HL-60 (cell line): Measurements from ENCODE around the gene KCNH1.

ENCODE experiments used
- POLR2AphosphoS5 ChIP-seq: IDR thresholded peaks from 2 replicates; pipeline ENCODE4 v1.6.1; 2012; ENCODE audit warnings: low read depth
- TF ChIP-seq, protein P1 (sequence below): IDR thresholded peaks from 2 replicates; pipeline ENCODE4 v1.6.1; 2012; ENCODE audit warnings: low read depth; ENCODE audit not compliant: insufficient replicate concordance

DNA sequence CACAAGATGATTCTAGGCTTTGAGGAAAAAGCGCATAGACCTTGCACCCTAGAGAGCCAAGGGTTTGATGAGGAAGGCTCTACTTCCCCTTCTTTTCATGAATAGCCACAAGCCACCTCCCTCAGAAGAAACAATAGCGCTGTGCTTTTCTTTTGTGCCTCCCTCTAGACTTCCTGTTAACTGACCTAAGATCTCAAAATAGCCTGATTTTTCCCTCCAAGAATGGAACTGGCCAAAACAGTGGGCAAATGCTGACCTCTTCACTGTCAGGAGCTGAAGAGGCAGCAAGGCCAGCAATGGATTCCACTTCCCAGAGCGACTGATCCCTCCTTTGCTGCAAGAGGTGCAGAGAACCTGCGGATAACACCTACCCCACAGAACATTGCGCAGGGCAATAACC, 362.8 kb downstream of the KCNH1 start:
- no peak for TF ChIP-seq POLR2AphosphoS5
- TF ChIP-seq, protein P1, sequence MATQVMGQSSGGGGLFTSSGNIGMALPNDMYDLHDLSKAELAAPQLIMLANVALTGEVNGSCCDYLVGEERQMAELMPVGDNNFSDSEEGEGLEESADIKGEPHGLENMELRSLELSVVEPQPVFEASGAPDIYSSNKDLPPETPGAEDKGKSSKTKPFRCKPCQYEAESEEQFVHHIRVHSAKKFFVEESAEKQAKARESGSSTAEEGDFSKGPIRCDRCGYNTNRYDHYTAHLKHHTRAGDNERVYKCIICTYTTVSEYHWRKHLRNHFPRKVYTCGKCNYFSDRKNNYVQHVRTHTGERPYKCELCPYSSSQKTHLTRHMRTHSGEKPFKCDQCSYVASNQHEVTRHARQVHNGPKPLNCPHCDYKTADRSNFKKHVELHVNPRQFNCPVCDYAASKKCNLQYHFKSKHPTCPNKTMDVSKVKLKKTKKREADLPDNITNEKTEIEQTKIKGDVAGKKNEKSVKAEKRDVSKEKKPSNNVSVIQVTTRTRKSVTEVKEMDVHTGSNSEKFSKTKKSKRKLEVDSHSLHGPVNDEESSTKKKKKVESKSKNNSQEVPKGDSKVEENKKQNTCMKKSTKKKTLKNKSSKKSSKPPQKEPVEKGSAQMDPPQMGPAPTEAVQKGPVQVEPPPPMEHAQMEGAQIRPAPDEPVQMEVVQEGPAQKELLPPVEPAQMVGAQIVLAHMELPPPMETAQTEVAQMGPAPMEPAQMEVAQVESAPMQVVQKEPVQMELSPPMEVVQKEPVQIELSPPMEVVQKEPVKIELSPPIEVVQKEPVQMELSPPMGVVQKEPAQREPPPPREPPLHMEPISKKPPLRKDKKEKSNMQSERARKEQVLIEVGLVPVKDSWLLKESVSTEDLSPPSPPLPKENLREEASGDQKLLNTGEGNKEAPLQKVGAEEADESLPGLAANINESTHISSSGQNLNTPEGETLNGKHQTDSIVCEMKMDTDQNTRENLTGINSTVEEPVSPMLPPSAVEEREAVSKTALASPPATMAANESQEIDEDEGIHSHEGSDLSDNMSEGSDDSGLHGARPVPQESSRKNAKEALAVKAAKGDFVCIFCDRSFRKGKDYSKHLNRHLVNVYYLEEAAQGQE = no peak
